GM23338 (cell line): Measurements from ENCODE around the gene CHCHD3. TPM values are rescaled to one million over a fixed set of nuclear protein-coding genes. Genes with fewer than 3 reads are reported as not detected.

Source experiments
- ATAC-seq: fragments of 200-7000 bp; cut with Tn5 transposase; 3 replicates; pipeline ENCODE4 v1.9.1; 2020
- DNase-seq: peaks from one replicate; pipeline ENCODE4 v3.0.0-alpha.2; 2015; ENCODE audit warnings: low spot score
- H2AFZ ChIP-seq: fragments of 200-600 bp; sonication (generic); 2 replicates; pipeline ENCODE4 v1.8.0; 2016; ENCODE audit warnings: antibody characterized with exemption, mild to moderate bottlenecking, moderate library complexity
- H3F3A ChIP-seq: fragments of 200-600 bp; sonication (generic); replicated peaks from 2 replicates; pipeline ENCODE4 v1.8.0; 2017; ENCODE audit warnings: antibody characterized with exemption, mixed run types, low read depth
- H3K27ac ChIP-seq: fragments of 200-600 bp; sonication (generic); 2 replicates; pipeline ENCODE4 v1.6.1; 2016; ENCODE audit warnings: low read depth
- H3K27me3 ChIP-seq: fragments of 200-600 bp; sonication (generic); 2 replicates; pipeline ENCODE4 v1.8.0; 2016; ENCODE audit warnings: mild to moderate bottlenecking, mixed run types, moderate library complexity; ENCODE audit not compliant: insufficient read depth
- H3K36me3 ChIP-seq: fragments of 200-600 bp; sonication (generic); 2 replicates; pipeline ENCODE4 v1.8.0; 2016; ENCODE audit warnings: mild to moderate bottlenecking; ENCODE audit not compliant: insufficient read depth
- H3K4me1 ChIP-seq: fragments of 200-600 bp; sonication (generic); 2 replicates; pipeline ENCODE4 v1.8.0; 2016; ENCODE audit warnings: mild to moderate bottlenecking, moderate library complexity; ENCODE audit not compliant: insufficient read depth
- H3K4me2 ChIP-seq: fragments of 200-600 bp; sonication (generic); 2 replicates; pipeline ENCODE4 v1.7.1; 2017; ENCODE audit warnings: mixed run types
- H3K4me3 ChIP-seq: fragments of 200-600 bp; sonication (generic); 2 replicates; pipeline ENCODE4 v1.6.1; 2016; ENCODE audit warnings: mixed run types
- H3K79me2 ChIP-seq: fragments of 200-600 bp; sonication (generic); replicated peaks from 2 replicates; pipeline ENCODE4 v1.8.0; 2017; ENCODE audit warnings: mild to moderate bottlenecking; ENCODE audit not compliant: insufficient read depth
- H3K9me2 ChIP-seq: fragments of 200-600 bp; sonication (generic); 2 replicates; pipeline ENCODE4 v1.8.0; 2017; ENCODE audit not compliant: insufficient read depth
- H4K20me1 ChIP-seq: fragments of 200-600 bp; sonication (generic); replicated peaks from 2 replicates; pipeline ENCODE4 v1.8.0; 2017; ENCODE audit warnings: mild to moderate bottlenecking; ENCODE audit not compliant: insufficient read depth
- H3K27ac Mint-ChIP-seq: 2 replicates; pipeline ENCODE4 v1.8.0; 2020; ENCODE audit warnings: inconsistent platforms, mild to moderate bottlenecking, moderate library complexity, mixed read lengths
- H3K27me3 Mint-ChIP-seq: 3 replicates; pipeline ENCODE4 v1.8.0; 2022; ENCODE audit warnings: low read depth, mild to moderate bottlenecking, moderate library complexity, mixed read lengths, inconsistent platforms; ENCODE audit not compliant: insufficient read depth, poor library complexity
- H3K36me3 Mint-ChIP-seq: 3 replicates; pipeline ENCODE4 v1.8.0; 2021; ENCODE audit warnings: low read depth, mild to moderate bottlenecking, inconsistent platforms, moderate library complexity, mixed read lengths
- H3K4me1 Mint-ChIP-seq: 3 replicates; pipeline ENCODE4 v1.8.0; 2020; ENCODE audit warnings: mild to moderate bottlenecking, inconsistent platforms, mixed read lengths
- H3K4me3 Mint-ChIP-seq: 3 replicates; pipeline ENCODE4 v1.8.0; 2021; ENCODE audit warnings: moderate library complexity, mild to moderate bottlenecking, inconsistent platforms, mixed read lengths
- H3K9me3 Mint-ChIP-seq: 3 replicates; pipeline ENCODE4 v1.8.0; 2020; ENCODE audit warnings: moderate library complexity, mild to moderate bottlenecking, inconsistent platforms, mixed read lengths
- CREB1 ChIP-seq: fragments of 250-450 bp; sonication (Bioruptor Pico); IDR thresholded peaks from 2 replicates; pipeline ENCODE4 v1.5.0; 2020; ENCODE audit warnings: low read depth, mild to moderate bottlenecking, moderate library complexity
- ETS1 ChIP-seq: IDR thresholded peaks from 2 replicates; pipeline ENCODE4 v1.6.1; 2016; ENCODE audit warnings: antibody characterized with exemption
- EZH2phosphoT487 ChIP-seq: fragments of 200-600 bp; sonication (generic); IDR thresholded peaks from one replicate; pipeline ENCODE4 v1.8.1; 2018; ENCODE audit warnings: antibody characterized with exemption; ENCODE audit not compliant: unreplicated experiment
- JUNB ChIP-seq: IDR thresholded peaks from one replicate; pipeline ENCODE4 v1.6.1; 2016; ENCODE audit warnings: antibody characterized with exemption; ENCODE audit not compliant: unreplicated experiment
- NANOG ChIP-seq: IDR thresholded peaks from 2 replicates; pipeline ENCODE4 v1.6.1; 2016; ENCODE audit warnings: antibody characterized with exemption, borderline replicate concordance
- ZNF114 ChIP-seq: fragments of 250-450 bp; sonication (Bioruptor Pico); IDR thresholded peaks from 2 replicates; pipeline ENCODE4 v1.5.0; 2020; ENCODE audit warnings: mild to moderate bottlenecking, moderate library complexity
- ZNF331 ChIP-seq: fragments of 250-450 bp; sonication (Bioruptor Pico); IDR thresholded peaks from 2 replicates; pipeline ENCODE4 v1.5.0; 2020; ENCODE audit warnings: low read depth, mild to moderate bottlenecking, moderate library complexity
- polyA plus RNA-seq: library from polyadenylated mRNA; unstranded; fragments of >200 nt; fragmentation: Nextera tagmentation; extraction: Ambion mirVana; gene quantifications from 2 replicates; pipeline ENCODE4 v1.2.1, GENCODE V29; 2016
- total RNA-seq: library from RNA; depleted of rRNA; stranded (reverse); fragments of >200 nt; shearing (Covaris generic); gene quantifications from 2 replicates; pipeline ENCODE4 v1.2.3, GENCODE V29; 2014
- TF ChIP-seq, protein P1 (sequence below), 2 experiments: fragments of 200-600 bp in 1 of 2; sonication (generic) in 1 of 2; conservative IDR thresholded peaks; 2 replicates each; pipeline versions ENCODE4 v1.5.1 to v1.6.1; 2016 to 2017; ENCODE audit warnings: antibody characterized with exemption in 2 of 2, low read depth in 2 of 2, mild to moderate bottlenecking in 2 of 2, moderate library complexity in 1 of 2

Gene CHCHD3
- total and polyA plus RNA-seq, 2 experiments from 2014 or later: 107 to 131 TPM

DNA sequence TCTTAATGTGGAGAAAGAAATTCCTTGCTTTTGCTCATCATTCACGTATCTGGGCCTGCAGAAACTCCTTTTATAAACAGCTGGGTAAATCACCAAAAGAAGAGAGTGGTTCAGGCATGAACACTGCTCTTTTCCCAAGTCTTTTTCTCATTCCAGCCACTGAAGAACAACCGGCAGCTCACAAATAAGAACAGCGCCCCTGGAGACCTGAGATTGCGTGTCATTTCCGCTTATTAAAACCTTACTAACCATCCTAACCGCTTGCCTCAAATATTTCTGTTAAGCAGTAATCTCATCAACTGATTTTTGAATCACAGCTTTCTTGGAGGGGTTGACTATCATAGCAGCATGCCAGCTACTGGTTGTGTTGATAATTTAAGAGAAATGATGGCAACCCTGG lies 292.6 kb downstream of the CHCHD3 start:
- no peaks in the 10 kb centered on the region for H3K9me3 Mint-ChIP-seq
- Histone ChIP-seq H3K4me3 (no peak overlapping the region), H3F3A (no peaks in the 10 kb centered on the region), H3K4me2 (no peak overlapping the region), H3K79me2 (no peaks in the 10 kb centered on the region), H4K20me1 (no peaks in the 10 kb centered on the region; the same call in 1 of the 2 replicates), H3K27me3 (no peaks in the 10 kb centered on the region), H3K27ac (peak overlapping the region; percentile 15; the same call in 1 of the 2 replicates), H3K9me2 (no peaks in the 10 kb centered on the region), H3K36me3 (no peaks in the 10 kb centered on the region; the same call in 1 of the 2 replicates), H3K4me1 (no peaks in the 10 kb centered on the region), H2AFZ (no peak overlapping the region)
- H3K36me3 Mint-ChIP-seq: peaks cover 10% of the 10 kb centered on the region; the same call in 2 of the 3 replicates
- TF ChIP-seq ZNF114 (CRISPR knock-in tag) (no peak), EZH2phosphoT487 (no peak), ETS1 (no peak), NANOG (no peak)
- TF ChIP-seq, protein P1, sequence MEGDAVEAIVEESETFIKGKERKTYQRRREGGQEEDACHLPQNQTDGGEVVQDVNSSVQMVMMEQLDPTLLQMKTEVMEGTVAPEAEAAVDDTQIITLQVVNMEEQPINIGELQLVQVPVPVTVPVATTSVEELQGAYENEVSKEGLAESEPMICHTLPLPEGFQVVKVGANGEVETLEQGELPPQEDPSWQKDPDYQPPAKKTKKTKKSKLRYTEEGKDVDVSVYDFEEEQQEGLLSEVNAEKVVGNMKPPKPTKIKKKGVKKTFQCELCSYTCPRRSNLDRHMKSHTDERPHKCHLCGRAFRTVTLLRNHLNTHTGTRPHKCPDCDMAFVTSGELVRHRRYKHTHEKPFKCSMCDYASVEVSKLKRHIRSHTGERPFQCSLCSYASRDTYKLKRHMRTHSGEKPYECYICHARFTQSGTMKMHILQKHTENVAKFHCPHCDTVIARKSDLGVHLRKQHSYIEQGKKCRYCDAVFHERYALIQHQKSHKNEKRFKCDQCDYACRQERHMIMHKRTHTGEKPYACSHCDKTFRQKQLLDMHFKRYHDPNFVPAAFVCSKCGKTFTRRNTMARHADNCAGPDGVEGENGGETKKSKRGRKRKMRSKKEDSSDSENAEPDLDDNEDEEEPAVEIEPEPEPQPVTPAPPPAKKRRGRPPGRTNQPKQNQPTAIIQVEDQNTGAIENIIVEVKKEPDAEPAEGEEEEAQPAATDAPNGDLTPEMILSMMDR (conservative IDR thresholded peaks at IDR 0.05; ENCODE audit: low read depth in 2 of 2): peak; percentile 36 to 49
- no peak overlapping the region for H3K4me3 Mint-ChIP-seq
- ATAC-seq (peak; percentile 57; the same call in 2 of the 3 replicates), DNase-seq (peak; percentile 53)
- peaks cover 5% of the 10 kb centered on the region; the same call in 2 of the 3 replicates for H3K4me1 Mint-ChIP-seq
- H3K27ac Mint-ChIP-seq: peak overlapping the region; percentile 76
- peaks cover 2% of the 10 kb centered on the region for H3K27me3 Mint-ChIP-seq

- no peaks in the 10 kb centered on the region for H3K9me3 Mint-ChIP-seq
- no peaks in the 10 kb centered on the region; the same call in 1 of the 2 replicates for H3K36me3 ChIP-seq
- H3K36me3 Mint-ChIP-seq: peaks cover 14% of the 10 kb centered on the region
- no peaks in the 10 kb centered on the region for H3K9me2 ChIP-seq
- no peak overlapping the region for H3K4me2 ChIP-seq
- H3K27me3 Mint-ChIP-seq: peaks cover 2% of the 10 kb centered on the region
- no peak for DNase-seq
- no peaks in the 10 kb centered on the region for H3K4me1 ChIP-seq
- H3K4me1 Mint-ChIP-seq: peaks cover 7% of the 10 kb centered on the region; the same call in 2 of the 3 replicates
- H3K4me3 ChIP-seq: no peak overlapping the region
- H3K27ac ChIP-seq: no peak overlapping the region
- H2AFZ ChIP-seq: no peak overlapping the region
- no peaks in the 10 kb centered on the region for H3K79me2 ChIP-seq
- no peaks in the 10 kb centered on the region for H3K27me3 ChIP-seq
- ATAC-seq: no peak
- no peaks in the 10 kb centered on the region for H3F3A ChIP-seq
- H3K4me3 Mint-ChIP-seq: no peak overlapping the region
- peak overlapping the region; percentile 32; the same call in 1 of the 2 replicates for H3K27ac Mint-ChIP-seq
- H4K20me1 ChIP-seq: no peaks in the 10 kb centered on the region; the same call in 1 of the 2 replicates
- TF ChIP-seq NANOG: no peak
- TF ChIP-seq CREB1 (CRISPR knock-in tag): no peak
- no peak for TF ChIP-seq ETS1
- TF ChIP-seq ZNF331: no peak
- TF ChIP-seq ZNF114 (CRISPR knock-in tag): no peak
- TF ChIP-seq JUNB: no peak
- TF ChIP-seq, protein P1 (conservative IDR thresholded peaks at IDR 0.05; ENCODE audit: low read depth in 2 of 2): no peak
Measured at GRCh38 chr7:132785870-132786269, 296.0 kb downstream of the CHCHD3 start.
